ENCODE data around the gene ACTN1.
"Not testable (repeated sequence)": the region's sequence is repeated elsewhere in the genome, so short reads cannot be mapped to it uniquely, and the experiment has no call there.

The ACTN1 gene

GRCh38 chr14:68853749-68854148 lies 125.4 kb downstream of the ACTN1 start:
- no peak for DNase-seq

GRCh38 chr14:68852493-68852892 lies 126.6 kb downstream of the ACTN1 start:
- DNase-seq, result not testable (repeated sequence)

- no peak for DNase-seq
Measured at GRCh38 chr14:68851078-68851477, 128.0 kb downstream of the ACTN1 start.

- no peak for DNase-seq
Measured at GRCh38 chr14:68849416-68849815, 129.7 kb downstream of the ACTN1 start.

GRCh38 chr14:68848253-68848652 lies 130.8 kb downstream of the ACTN1 start:
- DNase-seq, result no peak

GRCh38 chr14:68847640-68848039 lies 131.5 kb downstream of the ACTN1 start:
- not testable (repeated sequence) for DNase-seq

GRCh38 chr14:68846466-68846865 lies 132.6 kb downstream of the ACTN1 start:
- DNase-seq, result no peak

- no peak for DNase-seq
Measured at GRCh38 chr14:68844210-68844545, 134.9 kb downstream of the ACTN1 start.

GRCh38 chr14:68843471-68844209 lies 135.5 kb downstream of the ACTN1 start:
- peak; percentile 62 for DNase-seq

GRCh38 chr14:68842298-68842697 lies 136.8 kb downstream of the ACTN1 start:
- DNase-seq, result no peak

- DNase-seq, result no peak
Measured at GRCh38 chr14:68841016-68841809, 137.9 kb downstream of the ACTN1 start.

GRCh38 chr14:68840454-68840853 lies 138.6 kb downstream of the ACTN1 start:
- DNase-seq, result no peak

GRCh38 chr14:68836082-68836481 lies 143.0 kb downstream of the ACTN1 start:
- no peak for DNase-seq

- DNase-seq, result no peak
Measured at GRCh38 chr14:68834816-68835215, 144.3 kb downstream of the ACTN1 start.

- no peak for DNase-seq
Measured at GRCh38 chr14:68828698-68829097, 150.4 kb downstream of the ACTN1 start.

GRCh38 chr14:68825729-68826128 lies 153.4 kb downstream of the ACTN1 start:
- no peak for DNase-seq

- DNase-seq, result peak; percentile 28
Measured at GRCh38 chr14:68824517-68825347, 154.4 kb downstream of the ACTN1 start.

- DNase-seq, result no peak
Measured at GRCh38 chr14:68824207-68824516, 154.9 kb downstream of the ACTN1 start.

Measured in stimulated activated naive CD4-positive, alpha-beta T cell treated with Interleukin-2 at 50 U/mL for 16 hours (primary cell).